Measurements from ENCODE around the gene RFTN1.

DNA sequence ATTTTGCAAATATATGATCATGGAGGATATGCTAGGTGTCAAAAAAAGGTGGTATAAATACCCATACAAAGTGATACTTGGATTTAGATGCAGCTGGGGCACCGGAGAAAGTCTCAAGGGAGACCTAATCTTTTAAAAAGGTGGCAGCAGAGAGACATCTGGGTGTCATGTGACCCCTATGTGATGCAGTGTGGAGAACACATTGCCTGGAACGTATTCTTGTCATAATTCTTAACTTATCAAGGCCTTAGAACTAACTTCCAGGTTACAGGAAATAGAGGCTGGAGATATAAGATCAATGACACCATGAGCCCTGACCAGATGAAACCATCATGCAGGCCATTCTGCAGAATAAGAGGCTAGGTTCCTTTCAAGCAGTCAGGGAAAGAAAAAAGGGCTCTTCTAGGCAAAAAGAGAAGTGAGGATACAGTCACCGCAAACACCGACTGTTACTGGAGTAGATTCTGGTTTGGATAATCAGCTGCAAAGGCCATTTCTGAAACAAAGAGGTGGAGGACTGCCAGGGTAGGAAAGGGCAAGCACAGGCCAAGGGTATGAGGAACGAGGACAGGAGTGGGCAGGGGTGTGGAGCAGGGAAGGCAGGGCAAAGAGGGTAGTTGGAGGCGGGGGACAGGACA is 147.9 kb downstream of the RFTN1 start:
- TF ChIP-seq EZH2 (IDR thresholded peaks at IDR 0.05; ENCODE audit: borderline replicate concordance, low read depth, low read length, severe bottlenecking) (no peak), CTCF (IDR thresholded peaks at IDR 0.05; ENCODE audit: extremely low read depth in 1 of 2, insufficient read depth in 1 of 2, low read depth in 1 of 2, low read length in 2 of 2) (no peak), POLR2AphosphoS5 (IDR thresholded peaks at IDR 0.05; ENCODE audit: insufficient read depth, low read depth, low read length) (no peak), POLR2A (IDR thresholded peaks at IDR 0.05; ENCODE audit: low read depth, low read length) (no peak), FOS (IDR thresholded peaks at IDR 0.05; ENCODE audit: borderline replicate concordance, insufficient read depth, low read length) (no peak), MYC (IDR thresholded peaks at IDR 0.05; ENCODE audit: low read depth, low read length) (no peak)
